Psoas muscle (tissue), 8 donors: ENCODE measurements around the gene LRRTM2. TPM values are rescaled to one million over a fixed set of nuclear protein-coding genes. Genes with fewer than 3 reads are reported as not detected.

ENCODE experiments used
- ATAC-seq, 4 donors: fragments of 200-7000 bp; cut with Tn5 transposase; one replicate each; pipeline ENCODE4 v1.9.1; 2020; ENCODE audit warnings: moderate library complexity in 3 of 4, mild to moderate bottlenecking in 2 of 4
- DNase-seq, 2 donors: peaks; one replicate each; pipeline ENCODE4 v3.0.0-alpha.2; 2020
- H3K27ac ChIP-seq: fragments of 200-600 bp; one replicate; pipeline ENCODE4 v1.8.0; 2022
- H3K27me3 ChIP-seq, 3 donors: fragments of 200-600 bp in 1 of 3; one replicate each; pipeline versions ENCODE4 v1.6.1 to v1.8.0; 2013 to 2022; ENCODE audit warnings: low read length in 2 of 3, mild to moderate bottlenecking in 2 of 3, moderate library complexity in 1 of 3; ENCODE audit not compliant: insufficient read depth in 3 of 3
- H3K36me3 ChIP-seq, 2 donors: fragments of 200-600 bp in 1 of 2; one replicate each; pipeline versions ENCODE4 v1.6.1 to v1.8.0; 2013 to 2022; ENCODE audit warnings: low read depth in 1 of 2, mild to moderate bottlenecking in 1 of 2, moderate library complexity in 1 of 2; ENCODE audit not compliant: insufficient read depth in 1 of 2
- H3K4me1 ChIP-seq: fragments of 200-600 bp; one replicate; pipeline ENCODE4 v1.8.0; 2022
- H3K4me3 ChIP-seq: fragments of 200-600 bp; one replicate; pipeline ENCODE4 v1.8.0; 2022; ENCODE audit warnings: mild to moderate bottlenecking
- H3K9me3 ChIP-seq: fragments of 200-600 bp; one replicate; pipeline ENCODE4 v1.8.0; 2022
- CTCF ChIP-seq: fragments of 200-600 bp; IDR thresholded peaks from one replicate; pipeline ENCODE4 v1.8.0; 2022; ENCODE audit warnings: antibody characterized with exemption
- WGBS, 3 donors: extraction: QIAGEN DNeasy Blood & Tissue Kit; methylation state at CpG; one replicate each; pipeline versions ENCODE4 v1.1.6 to v1.1.7; 2013; 5-methylcytosine and 5-hydroxymethylcytosine counted together
- intact Hi-C, 2 donors: fragments of 100-400 bp; cut with DNase I; formaldehyde crosslinking; loops; one replicate each; pipeline versions ENCODE4 v1.11.0 to v1.14.2; 2022
- polyA plus RNA-seq, 3 donors: library from polyadenylated mRNA; stranded (reverse); fragments of 200-250 nt; gene quantifications; one replicate each; pipeline ENCODE4 v1.2.3, GENCODE V29; 2013
- total RNA-seq, 4 donors: library from RNA; stranded (reverse); fragmentation: NEBNext Ultra II Directional in 2 of 4; extraction: Animal tissue kit (Norgen Biotek cat#: 25700) in 2 of 4; gene quantifications; one replicate each; pipeline versions ENCODE4 v1.2.1 to v1.2.4, GENCODE V29; 2021 to 2023
- donor health status: healthy with polysubstance abuse.
- donor health status: DM: no; HTN: no; CAD: no; lungs with moderate emphysema.
- donor health status: Bipolar disorder and iron deficiency.
- donor health status: healthy.
- donor health status: DM: yes; HTN: yes; CAD: no.
- donor health status: DM: no; HTN: no; CAD: no.
- donor health status: DM: no; HTN: no; CAD: no.
- donor health status: DM: yes; HTN: yes; CAD: no.

Gene LRRTM2
- total and polyA plus RNA-seq, 7 donors, result 0.03 to 0.28 (median 0.20) TPM; not detected in 1

GRCh38 chr5:138889994-138890393, 14.9 kb upstream of the LRRTM2 start:
- Histone ChIP-seq H3K36me3 (peaks cover 6 to 50% of the 10 kb centered on the region in 2 donors), H3K27ac (no peak overlapping the region), H3K4me1 (no peaks in the 10 kb centered on the region), H3K4me3 (no peak overlapping the region), H3K9me3 (no peaks in the 10 kb centered on the region), H3K27me3 (no peaks in the 10 kb centered on the region)
- DNase-seq (no peak), ATAC-seq (no peak)
- intact Hi-C loops, result no loop called here
- TF ChIP-seq CTCF, result no peak

GRCh38 chr5:138884554-138884953, 9.4 kb upstream of the LRRTM2 start:
- ATAC-seq, result no peak
- Histone ChIP-seq H3K27ac (no peak overlapping the region), H3K36me3 (peaks cover 4 to 33% of the 10 kb centered on the region in 2 donors), H3K9me3 (no peaks in the 10 kb centered on the region), H3K27me3 (no peaks in the 10 kb centered on the region), H3K4me1 (peaks cover 4% of the 10 kb centered on the region), H3K4me3 (no peak overlapping the region)
- TF ChIP-seq CTCF, result no peak
- DNase-seq, result no peak
- intact Hi-C loops, result no loop called here

- H3K36me3 ChIP-seq, result peaks cover 0 to 29% of the 10 kb centered on the region in 2 donors
- no peak overlapping the region for H3K4me3 ChIP-seq
- no peaks in the 10 kb centered on the region for H3K27me3 ChIP-seq
- WGBS, 3 donors, result 96 to 100% (median 97%) methylated on average over 1 of the region's 1 CpG
- no peak overlapping the region for H3K27ac ChIP-seq
- intact Hi-C loops, result no loop called here
- no peaks in the 10 kb centered on the region for H3K9me3 ChIP-seq
- ATAC-seq (no peak), DNase-seq (no peak)
- no peak for TF ChIP-seq CTCF
- peaks cover 4% of the 10 kb centered on the region for H3K4me1 ChIP-seq
Observed at GRCh38 chr5:138884094-138884493, 9.0 kb upstream of the LRRTM2 start.

GRCh38 chr5:138883211-138883610, 8.1 kb upstream of the LRRTM2 start:
- Histone ChIP-seq H3K27ac (no peak overlapping the region), H3K4me1 (peaks cover 4% of the 10 kb centered on the region), H3K36me3 (peaks cover 0 to 20% of the 10 kb centered on the region in 2 donors), H3K27me3 (no peaks in the 10 kb centered on the region), H3K4me3 (no peak overlapping the region), H3K9me3 (no peaks in the 10 kb centered on the region)
- DNase-seq (no peak), ATAC-seq (no peak)
- no peak for TF ChIP-seq CTCF
- intact Hi-C loops, result no loop called here

GRCh38 chr5:138878437-138879235, 3.5 kb upstream of the LRRTM2 start:
- no peaks in the 10 kb centered on the region for H3K27me3 ChIP-seq
- peaks cover 13% of the 10 kb centered on the region for H3K4me1 ChIP-seq
- intact Hi-C loops, result loop anchor here in 1 of 2 donors (10.0 kb wide), 1 partner anchor 386 kb away; no protein-coding TSS in a partner anchor
- no peak overlapping the region for H3K4me3 ChIP-seq
- no peak for TF ChIP-seq CTCF
- no peaks in the 10 kb centered on the region for H3K9me3 ChIP-seq
- no peak overlapping the region for H3K27ac ChIP-seq
- ATAC-seq (peak in 1 of 4 donors; percentile 29), DNase-seq (no peak)
- H3K36me3 ChIP-seq, result no peaks in the 10 kb centered on the region
- WGBS, 3 donors, result 45 to 71% (median 45%) methylated on average over 7 of the region's 7 CpGs
